Caco-2 (cell line): ENCODE measurements around the gene SAMM50. TPM values are rescaled to one million over a fixed set of nuclear protein-coding genes. Genes with fewer than 3 reads are reported as not detected.
A peak's percentile ranks its signal among the peaks of the same experiment; 100 is the strongest.

ENCODE experiments used
- BruUV-seq: library from RNA; stranded (reverse); fragments of 400-500 nt; replicated peaks from 2 replicates; lab custom pipeline; 2021; lab: Mats Ljungman, UMichigan
- CTCF ChIA-PET: fragments of 300-600 bp; sonication (Branson Sonifier 250); formaldehyde crosslinking; loops from one replicate; lab custom pipeline; 2022; ENCODE audit warnings: antibody characterized with exemption; lab: Charles Lee
- POLR2A ChIA-PET: fragments of 300-600 bp; sonication (Branson Sonifier 250); formaldehyde crosslinking; loops from one replicate; lab custom pipeline; 2022; ENCODE audit warnings: antibody characterized with exemption; lab: Charles Lee
- DNase-seq, 2 experiments: peaks; one replicate each; pipeline versions ENCODE4 v3.0.0 to v3.0.0-alpha.2; 2020 to 2022
- H3K27me3 ChIP-seq: replicated peaks from 2 replicates; pipeline ENCODE4 v1.6.0; 2011; ENCODE audit warnings: low read length; ENCODE audit not compliant: control insufficient read depth, insufficient read depth
- H3K36me3 ChIP-seq: 2 replicates; pipeline ENCODE4 v1.5.1; 2011; ENCODE audit warnings: low read length; ENCODE audit not compliant: control insufficient read depth, insufficient read depth
- H3K4me1 ChIP-seq: fragments of 250-450 bp; sonication (Bioruptor Pico); 2 replicates; pipeline ENCODE4 v1.5.1; 2020; ENCODE audit warnings: mild to moderate bottlenecking
- H3K4me3 ChIP-seq: 2 replicates; pipeline ENCODE4 v1.5.1; 2011; ENCODE audit warnings: low read depth, mild to moderate bottlenecking, control low read depth, low read length
- H3K9me3 ChIP-seq: fragments of 250-450 bp; sonication (Bioruptor Pico); 2 replicates; pipeline ENCODE4 v1.5.1; 2020; ENCODE audit warnings: mild to moderate bottlenecking, moderate library complexity
- H3K27ac Mint-ChIP-seq: one replicate; pipeline ENCODE4 v1.8.0; 2022; ENCODE audit warnings: mixed read lengths; ENCODE audit not compliant: unreplicated experiment
- H3K27me3 Mint-ChIP-seq: one replicate; pipeline ENCODE4 v1.8.0; 2022; ENCODE audit warnings: mixed read lengths; ENCODE audit not compliant: insufficient read depth, unreplicated experiment
- H3K36me3 Mint-ChIP-seq: one replicate; pipeline ENCODE4 v1.8.0; 2022; ENCODE audit warnings: mild to moderate bottlenecking, mixed read lengths; ENCODE audit not compliant: insufficient read depth, unreplicated experiment
- H3K4me1 Mint-ChIP-seq: one replicate; pipeline ENCODE4 v1.8.0; 2022; ENCODE audit warnings: low read depth, mixed read lengths; ENCODE audit not compliant: unreplicated experiment
- H3K4me3 Mint-ChIP-seq: one replicate; pipeline ENCODE4 v1.8.0; 2022; ENCODE audit warnings: mild to moderate bottlenecking, moderate library complexity, mixed read lengths; ENCODE audit not compliant: unreplicated experiment
- H3K9me3 Mint-ChIP-seq: one replicate; pipeline ENCODE4 v1.8.0; 2022; ENCODE audit warnings: mixed read lengths; ENCODE audit not compliant: unreplicated experiment
- CTCF ChIP-seq, 2 experiments: fragments of 200-600 bp in 1 of 2; IDR thresholded peaks; 1 replicate in 1 of 2; 2 replicates in 1 of 2; pipeline versions ENCODE4 v1.5.1 to v1.8.0; 2011 to 2022; ENCODE audit warnings: antibody characterized with exemption in 1 of 2, control low read depth in 1 of 2, inconsistent platforms in 1 of 2, low read depth in 1 of 2, low read length in 1 of 2, mild to moderate bottlenecking in 1 of 2, moderate library complexity in 1 of 2; ENCODE audit not compliant: insufficient read depth in 1 of 2, severe bottlenecking in 1 of 2, unreplicated experiment in 1 of 2
- intact Hi-C: fragments of 100-400 bp; cut with micrococcal nuclease; formaldehyde crosslinking; loops from one replicate; pipeline ENCODE4 v1.10.0; 2022; ENCODE audit not compliant: unreplicated experiment
- total RNA-seq: library from RNA; stranded (reverse); gene quantifications from 2 replicates; pipeline ENCODE4 v1.2.3, GENCODE V29; 2022

The SAMM50 gene
- total RNA-seq, 1 experiment from 2014 or later: 66.4 TPM

GRCh38 chr22:43956805-43957463 is 1.7 kb downstream of the SAMM50 start:
- intact Hi-C loops: no loop called here
- Mint-ChIP-seq H3K9me3 (no peaks in the 10 kb centered on the region), H3K4me1 (peaks cover 6% of the 10 kb centered on the region), H3K4me3 (peak overlapping the region; percentile 85), H3K27ac (no peak overlapping the region), H3K27me3 (no peaks in the 10 kb centered on the region), H3K36me3 (no peaks in the 10 kb centered on the region)
- no peak for TF ChIP-seq CTCF (IDR thresholded peaks at IDR 0.05; ENCODE audit: insufficient read depth in 1 of 2, low read depth in 1 of 2, low read length in 1 of 2, severe bottlenecking in 1 of 2, unreplicated experiment in 1 of 2)
- DNase-seq: no peak
- Histone ChIP-seq H3K4me1 (no peaks in the 10 kb centered on the region; the same call in 1 of the 2 replicates), H3K4me3 (no peak overlapping the region; the same call in 1 of the 2 replicates), H3K9me3 (no peaks in the 10 kb centered on the region), H3K27me3 (no peaks in the 10 kb centered on the region), H3K36me3 (no peaks in the 10 kb centered on the region; the same call in 1 of the 2 replicates)
- POLR2A ChIA-PET: no interaction called here
- no TSS peak for BruUV-seq
- CTCF ChIA-PET: no interaction called here

- no peak for TF ChIP-seq CTCF (IDR thresholded peaks at IDR 0.05; ENCODE audit: insufficient read depth in 1 of 2, low read depth in 1 of 2, low read length in 1 of 2, severe bottlenecking in 1 of 2, unreplicated experiment in 1 of 2)
- ChIA-PET CTCF (no interaction called here), POLR2A (no interaction called here)
- Histone ChIP-seq H3K36me3 (no peaks in the 10 kb centered on the region; the same call in 1 of the 2 replicates), H3K4me3 (no peak overlapping the region), H3K4me1 (no peaks in the 10 kb centered on the region; the same call in 1 of the 2 replicates), H3K27me3 (no peaks in the 10 kb centered on the region), H3K9me3 (no peaks in the 10 kb centered on the region)
- Mint-ChIP-seq H3K4me3 (no peak overlapping the region), H3K27me3 (no peaks in the 10 kb centered on the region), H3K27ac (no peak overlapping the region), H3K4me1 (peaks cover 6% of the 10 kb centered on the region), H3K9me3 (no peaks in the 10 kb centered on the region), H3K36me3 (no peaks in the 10 kb centered on the region)
- DNase-seq: no peak
- intact Hi-C loops: no loop called here
- no TSS peak for BruUV-seq
Measured at GRCh38 chr22:43957871-43958270, 2.6 kb downstream of the SAMM50 start.

GRCh38 chr22:43964314-43964857 is 9.1 kb downstream of the SAMM50 start:
- Histone ChIP-seq H3K4me3 (no peak overlapping the region), H3K27me3 (no peaks in the 10 kb centered on the region), H3K4me1 (no peaks in the 10 kb centered on the region), H3K36me3 (peaks cover 3% of the 10 kb centered on the region; the same call in 1 of the 2 replicates), H3K9me3 (no peaks in the 10 kb centered on the region)
- H3K4me3 Mint-ChIP-seq: no peak overlapping the region
- no peaks in the 10 kb centered on the region for H3K27me3 Mint-ChIP-seq
- no peak for TF ChIP-seq CTCF (IDR thresholded peaks at IDR 0.05; ENCODE audit: insufficient read depth in 1 of 2, low read depth in 1 of 2, low read length in 1 of 2, severe bottlenecking in 1 of 2, unreplicated experiment in 1 of 2)
- intact Hi-C loops: no loop called here
- H3K9me3 Mint-ChIP-seq: no peaks in the 10 kb centered on the region
- no peak for DNase-seq
- H3K36me3 Mint-ChIP-seq: peaks cover 42% of the 10 kb centered on the region
- CTCF ChIA-PET: no interaction called here
- POLR2A ChIA-PET: no interaction called here
- H3K4me1 Mint-ChIP-seq: peaks cover 3% of the 10 kb centered on the region
- no peak overlapping the region for H3K27ac Mint-ChIP-seq
- BruUV-seq: no TSS peak
